Astrocyte (in vitro differentiated cells and primary cell): Measurements from ENCODE around the gene NUCB2.

Experiments used
- EZH2 ChIP-seq: IDR thresholded peaks from 2 replicates; pipeline ENCODE4 v1.6.1; 2012; ENCODE audit warnings: mild to moderate bottlenecking, low read length, inconsistent platforms; ENCODE audit not compliant: insufficient read depth
- TF ChIP-seq, protein P1 (sequence below): IDR thresholded peaks from 2 replicates; pipeline ENCODE4 v1.5.1; 2011; ENCODE audit warnings: low read depth, mild to moderate bottlenecking, inconsistent platforms, low read length, moderate library complexity; ENCODE audit not compliant: insufficient read depth

DNA sequence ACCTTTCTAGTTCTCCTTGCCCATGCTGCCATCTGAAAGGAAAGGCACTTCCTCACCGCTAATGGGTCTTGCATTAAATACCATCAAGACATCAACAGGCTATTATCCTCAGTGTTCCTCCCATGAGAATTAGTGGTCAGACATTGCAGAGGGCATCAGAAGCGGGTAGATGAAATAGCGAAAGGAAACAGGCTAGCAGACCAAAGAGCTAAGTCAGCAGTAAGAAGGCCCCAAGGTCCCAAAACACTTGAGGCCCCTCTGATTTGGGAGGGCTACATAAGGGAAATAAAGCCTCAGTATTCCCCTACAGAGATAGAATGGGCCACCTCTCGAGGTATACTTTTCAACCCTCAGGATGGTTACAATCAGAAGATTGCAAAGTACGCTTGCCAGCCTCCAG is 99.0 kb downstream of the NUCB2 start:
- TF ChIP-seq EZH2, result no peak
- TF ChIP-seq, protein P1, sequence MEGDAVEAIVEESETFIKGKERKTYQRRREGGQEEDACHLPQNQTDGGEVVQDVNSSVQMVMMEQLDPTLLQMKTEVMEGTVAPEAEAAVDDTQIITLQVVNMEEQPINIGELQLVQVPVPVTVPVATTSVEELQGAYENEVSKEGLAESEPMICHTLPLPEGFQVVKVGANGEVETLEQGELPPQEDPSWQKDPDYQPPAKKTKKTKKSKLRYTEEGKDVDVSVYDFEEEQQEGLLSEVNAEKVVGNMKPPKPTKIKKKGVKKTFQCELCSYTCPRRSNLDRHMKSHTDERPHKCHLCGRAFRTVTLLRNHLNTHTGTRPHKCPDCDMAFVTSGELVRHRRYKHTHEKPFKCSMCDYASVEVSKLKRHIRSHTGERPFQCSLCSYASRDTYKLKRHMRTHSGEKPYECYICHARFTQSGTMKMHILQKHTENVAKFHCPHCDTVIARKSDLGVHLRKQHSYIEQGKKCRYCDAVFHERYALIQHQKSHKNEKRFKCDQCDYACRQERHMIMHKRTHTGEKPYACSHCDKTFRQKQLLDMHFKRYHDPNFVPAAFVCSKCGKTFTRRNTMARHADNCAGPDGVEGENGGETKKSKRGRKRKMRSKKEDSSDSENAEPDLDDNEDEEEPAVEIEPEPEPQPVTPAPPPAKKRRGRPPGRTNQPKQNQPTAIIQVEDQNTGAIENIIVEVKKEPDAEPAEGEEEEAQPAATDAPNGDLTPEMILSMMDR, result no peak
